K562 (cell line): ENCODE results near the gene PRMT5. TPM values are rescaled to one million over a fixed set of nuclear protein-coding genes. Genes with fewer than 3 reads are reported as not detected.

Source experiments
- CEBPG ChIP-seq, 3 experiments: fragments of 200-800 bp in 1 of 3; sonication (Bioruptor generic) in 1 of 3; sonication (generic) in 1 of 3; formaldehyde crosslinking in 1 of 3; IDR thresholded peaks in 2 of 3; conservative IDR thresholded peaks in 1 of 3; 2 replicates each; pipeline versions ENCODE4 v1.6.1 to v1.8.0; 2016 to 2022; ENCODE audit warnings: missing compliant biosample characterization in 2 of 3, missing genetic modification characterization in 2 of 3, mild to moderate bottlenecking in 1 of 3, missing genetic modification reagents in 1 of 3
- CREM ChIP-seq: IDR thresholded peaks from 2 replicates; pipeline ENCODE4 v1.6.1; 2014; ENCODE audit warnings: antibody characterized with exemption, low read depth
- ETS2 ChIP-seq: IDR thresholded peaks from 2 replicates; pipeline ENCODE4 v1.6.1; 2016; ENCODE audit warnings: borderline replicate concordance, missing genetic modification characterization, mild to moderate bottlenecking, moderate library complexity, missing compliant biosample characterization; ENCODE audit not compliant: poor library complexity, severe bottlenecking
- EZH2 ChIP-seq: IDR thresholded peaks from 2 replicates; pipeline ENCODE4 v1.6.1; 2012; ENCODE audit warnings: low read depth, mild to moderate bottlenecking, inconsistent platforms, low read length, borderline replicate concordance
- MAFF ChIP-seq: IDR thresholded peaks from 2 replicates; pipeline ENCODE4 v1.6.1; 2012; ENCODE audit warnings: low read length, improper control_type of control experiment
- RBM17 ChIP-seq: fragments of 200-400 bp; formaldehyde crosslinking; IDR thresholded peaks from 2 replicates; pipeline ENCODE4 v1.6.1; 2017; ENCODE audit warnings: low read depth, mild to moderate bottlenecking, low read length, borderline replicate concordance
- SMARCB1 ChIP-seq: IDR thresholded peaks from 2 replicates; pipeline ENCODE4 v1.6.1; 2011; ENCODE audit warnings: improper control_type of control experiment, low read depth; ENCODE audit not compliant: insufficient read length
- SUPT5H ChIP-seq: fragments of 450-650 bp; IDR thresholded peaks from 2 replicates; pipeline ENCODE4 v1.6.1; 2016
- polyA plus RNA-seq, 8 experiments: library from polyadenylated mRNA; depleted of rRNA in 4 of 8; stranded (reverse) in 5 of 8; unstranded in 3 of 8; fragments of >200 nt; fragmentation: Nextera tagmentation in 2 of 8; fragmentation: Illumina TruSeq in 1 of 8; extraction: Ambion mirVana in 2 of 8; extraction: Trizol in 1 of 8; gene quantifications; 2 replicates each; pipeline versions ENCODE4 v1.2.1 to v1.2.3, GENCODE V29; 2011 to 2014; ENCODE audit warnings: inconsistent platforms in 1 of 8, missing spikeins in 1 of 8
- total RNA-seq, 7 experiments: library from RNA; depleted of rRNA in 6 of 7; stranded (reverse); fragments of >200 nt in 6 of 7; fragmentation: Illumina TruSeq in 2 of 7; extraction: Trizol in 2 of 7; gene quantifications; 2 replicates each; pipeline versions ENCODE4 v1.2.1 to v1.2.3, GENCODE V29; 2011 to 2021; ENCODE audit warnings: low replicate concordance in 1 of 7
- TF ChIP-seq, protein P1 (sequence below): fragments of 450-650 bp; IDR thresholded peaks from one replicate; pipeline ENCODE4 v1.6.1; 2018; ENCODE audit warnings: mild to moderate bottlenecking, moderate library complexity; ENCODE audit not compliant: partially characterized antibody
- TF ChIP-seq, protein P2 (sequence below): fragments of 450-650 bp; IDR thresholded peaks from 2 replicates; pipeline ENCODE4 v1.6.1; 2016; ENCODE audit warnings: mild to moderate bottlenecking
- TF ChIP-seq, protein P3 (sequence below): sonication (generic); formaldehyde crosslinking; IDR thresholded peaks from 2 replicates; pipeline ENCODE4 v1.8.0; 2023; ENCODE audit warnings: missing genetic modification reagents, mild to moderate bottlenecking, borderline replicate concordance
- TF ChIP-seq, protein P4 (sequence below): sonication (generic); formaldehyde crosslinking; IDR thresholded peaks from 2 replicates; pipeline ENCODE4 v1.8.1; 2023; ENCODE audit warnings: mild to moderate bottlenecking, missing genetic modification reagents, moderate library complexity

PRMT5 gene
- total and polyA plus RNA-seq, 9 of the 15 experiments (the other 6 are each of a cell fraction or from before 2014, with no cell fraction given): 114 to 552 (median 222) TPM

DNA sequence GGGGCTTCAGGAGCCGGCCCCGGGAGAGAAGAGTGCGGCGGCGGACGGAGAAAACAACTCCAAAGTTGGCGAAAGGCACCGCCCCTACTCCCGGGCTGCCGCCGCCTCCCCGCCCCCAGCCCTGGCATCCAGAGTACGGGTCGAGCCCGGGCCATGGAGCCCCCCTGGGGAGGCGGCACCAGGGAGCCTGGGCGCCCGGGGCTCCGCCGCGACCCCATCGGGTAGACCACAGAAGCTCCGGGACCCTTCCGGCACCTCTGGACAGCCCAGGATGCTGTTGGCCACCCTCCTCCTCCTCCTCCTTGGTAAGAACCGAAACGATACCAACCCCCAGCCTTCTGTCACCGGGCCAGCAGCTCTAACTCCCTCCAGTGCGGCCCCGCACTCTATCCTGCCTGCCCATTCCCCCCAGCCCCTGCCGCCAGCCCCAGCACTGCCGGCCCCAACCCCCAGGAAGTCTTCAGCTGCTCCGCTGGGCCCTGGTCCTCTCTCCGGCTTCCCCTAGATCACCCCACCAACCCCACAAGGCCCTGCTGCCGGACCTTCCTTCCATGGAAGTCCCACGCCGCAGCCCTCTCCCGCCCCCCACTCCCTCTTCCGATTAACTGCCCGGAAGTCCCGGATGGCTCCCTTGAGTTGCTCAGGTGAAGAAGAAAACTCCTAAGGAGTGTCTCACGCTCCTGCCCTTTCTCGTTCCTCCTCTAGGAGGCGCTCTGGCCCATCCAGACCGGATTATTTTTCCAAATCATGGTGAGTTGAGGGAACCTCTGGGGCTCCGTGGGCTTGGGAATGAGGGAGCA is 56.9 kb downstream of the PRMT5 start (continued):
- TF ChIP-seq MAFF (peak; percentile 8; the same call in 1 of the 2 replicates), SUPT5H (peak; percentile 2), ETS2 (tag) (no peak), CEBPG (CRISPR knock-in tag; IDR thresholded peaks at IDR 0.05) (no peak), CEBPG (tag; conservative IDR thresholded peaks at IDR 0.05 in 1 of 2, IDR thresholded peaks at IDR 0.05 in 1 of 2) (no peak), EZH2 (no peak), CREM (peak; percentile 34; the same call in 1 of the 2 replicates), RBM17 (no peak), SMARCB1 (no peak)
- TF ChIP-seq, protein P1, sequence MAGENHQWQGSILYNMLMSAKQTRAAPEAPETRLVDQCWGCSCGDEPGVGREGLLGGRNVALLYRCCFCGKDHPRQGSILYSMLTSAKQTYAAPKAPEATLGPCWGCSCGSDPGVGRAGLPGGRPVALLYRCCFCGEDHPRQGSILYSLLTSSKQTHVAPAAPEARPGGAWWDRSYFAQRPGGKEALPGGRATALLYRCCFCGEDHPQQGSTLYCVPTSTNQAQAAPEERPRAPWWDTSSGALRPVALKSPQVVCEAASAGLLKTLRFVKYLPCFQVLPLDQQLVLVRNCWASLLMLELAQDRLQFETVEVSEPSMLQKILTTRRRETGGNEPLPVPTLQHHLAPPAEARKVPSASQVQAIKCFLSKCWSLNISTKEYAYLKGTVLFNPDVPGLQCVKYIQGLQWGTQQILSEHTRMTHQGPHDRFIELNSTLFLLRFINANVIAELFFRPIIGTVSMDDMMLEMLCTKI: no peak
- TF ChIP-seq, protein P2, sequence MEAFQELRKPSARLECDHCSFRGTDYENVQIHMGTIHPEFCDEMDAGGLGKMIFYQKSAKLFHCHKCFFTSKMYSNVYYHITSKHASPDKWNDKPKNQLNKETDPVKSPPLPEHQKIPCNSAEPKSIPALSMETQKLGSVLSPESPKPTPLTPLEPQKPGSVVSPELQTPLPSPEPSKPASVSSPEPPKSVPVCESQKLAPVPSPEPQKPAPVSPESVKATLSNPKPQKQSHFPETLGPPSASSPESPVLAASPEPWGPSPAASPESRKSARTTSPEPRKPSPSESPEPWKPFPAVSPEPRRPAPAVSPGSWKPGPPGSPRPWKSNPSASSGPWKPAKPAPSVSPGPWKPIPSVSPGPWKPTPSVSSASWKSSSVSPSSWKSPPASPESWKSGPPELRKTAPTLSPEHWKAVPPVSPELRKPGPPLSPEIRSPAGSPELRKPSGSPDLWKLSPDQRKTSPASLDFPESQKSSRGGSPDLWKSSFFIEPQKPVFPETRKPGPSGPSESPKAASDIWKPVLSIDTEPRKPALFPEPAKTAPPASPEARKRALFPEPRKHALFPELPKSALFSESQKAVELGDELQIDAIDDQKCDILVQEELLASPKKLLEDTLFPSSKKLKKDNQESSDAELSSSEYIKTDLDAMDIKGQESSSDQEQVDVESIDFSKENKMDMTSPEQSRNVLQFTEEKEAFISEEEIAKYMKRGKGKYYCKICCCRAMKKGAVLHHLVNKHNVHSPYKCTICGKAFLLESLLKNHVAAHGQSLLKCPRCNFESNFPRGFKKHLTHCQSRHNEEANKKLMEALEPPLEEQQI: no peak
- TF ChIP-seq, protein P3, sequence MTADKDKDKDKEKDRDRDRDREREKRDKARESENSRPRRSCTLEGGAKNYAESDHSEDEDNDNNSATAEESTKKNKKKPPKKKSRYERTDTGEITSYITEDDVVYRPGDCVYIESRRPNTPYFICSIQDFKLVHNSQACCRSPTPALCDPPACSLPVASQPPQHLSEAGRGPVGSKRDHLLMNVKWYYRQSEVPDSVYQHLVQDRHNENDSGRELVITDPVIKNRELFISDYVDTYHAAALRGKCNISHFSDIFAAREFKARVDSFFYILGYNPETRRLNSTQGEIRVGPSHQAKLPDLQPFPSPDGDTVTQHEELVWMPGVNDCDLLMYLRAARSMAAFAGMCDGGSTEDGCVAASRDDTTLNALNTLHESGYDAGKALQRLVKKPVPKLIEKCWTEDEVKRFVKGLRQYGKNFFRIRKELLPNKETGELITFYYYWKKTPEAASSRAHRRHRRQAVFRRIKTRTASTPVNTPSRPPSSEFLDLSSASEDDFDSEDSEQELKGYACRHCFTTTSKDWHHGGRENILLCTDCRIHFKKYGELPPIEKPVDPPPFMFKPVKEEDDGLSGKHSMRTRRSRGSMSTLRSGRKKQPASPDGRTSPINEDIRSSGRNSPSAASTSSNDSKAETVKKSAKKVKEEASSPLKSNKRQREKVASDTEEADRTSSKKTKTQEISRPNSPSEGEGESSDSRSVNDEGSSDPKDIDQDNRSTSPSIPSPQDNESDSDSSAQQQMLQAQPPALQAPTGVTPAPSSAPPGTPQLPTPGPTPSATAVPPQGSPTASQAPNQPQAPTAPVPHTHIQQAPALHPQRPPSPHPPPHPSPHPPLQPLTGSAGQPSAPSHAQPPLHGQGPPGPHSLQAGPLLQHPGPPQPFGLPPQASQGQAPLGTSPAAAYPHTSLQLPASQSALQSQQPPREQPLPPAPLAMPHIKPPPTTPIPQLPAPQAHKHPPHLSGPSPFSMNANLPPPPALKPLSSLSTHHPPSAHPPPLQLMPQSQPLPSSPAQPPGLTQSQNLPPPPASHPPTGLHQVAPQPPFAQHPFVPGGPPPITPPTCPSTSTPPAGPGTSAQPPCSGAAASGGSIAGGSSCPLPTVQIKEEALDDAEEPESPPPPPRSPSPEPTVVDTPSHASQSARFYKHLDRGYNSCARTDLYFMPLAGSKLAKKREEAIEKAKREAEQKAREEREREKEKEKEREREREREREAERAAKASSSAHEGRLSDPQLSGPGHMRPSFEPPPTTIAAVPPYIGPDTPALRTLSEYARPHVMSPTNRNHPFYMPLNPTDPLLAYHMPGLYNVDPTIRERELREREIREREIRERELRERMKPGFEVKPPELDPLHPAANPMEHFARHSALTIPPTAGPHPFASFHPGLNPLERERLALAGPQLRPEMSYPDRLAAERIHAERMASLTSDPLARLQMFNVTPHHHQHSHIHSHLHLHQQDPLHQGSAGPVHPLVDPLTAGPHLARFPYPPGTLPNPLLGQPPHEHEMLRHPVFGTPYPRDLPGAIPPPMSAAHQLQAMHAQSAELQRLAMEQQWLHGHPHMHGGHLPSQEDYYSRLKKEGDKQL (CRISPR knock-in tag): no peak
- TF ChIP-seq, protein P4, sequence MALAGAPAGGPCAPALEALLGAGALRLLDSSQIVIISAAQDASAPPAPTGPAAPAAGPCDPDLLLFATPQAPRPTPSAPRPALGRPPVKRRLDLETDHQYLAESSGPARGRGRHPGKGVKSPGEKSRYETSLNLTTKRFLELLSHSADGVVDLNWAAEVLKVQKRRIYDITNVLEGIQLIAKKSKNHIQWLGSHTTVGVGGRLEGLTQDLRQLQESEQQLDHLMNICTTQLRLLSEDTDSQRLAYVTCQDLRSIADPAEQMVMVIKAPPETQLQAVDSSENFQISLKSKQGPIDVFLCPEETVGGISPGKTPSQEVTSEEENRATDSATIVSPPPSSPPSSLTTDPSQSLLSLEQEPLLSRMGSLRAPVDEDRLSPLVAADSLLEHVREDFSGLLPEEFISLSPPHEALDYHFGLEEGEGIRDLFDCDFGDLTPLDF (CRISPR knock-in tag): no peak
